Measurements from ENCODE around the gene PPP1R9B.

The PPP1R9B gene

DNA sequence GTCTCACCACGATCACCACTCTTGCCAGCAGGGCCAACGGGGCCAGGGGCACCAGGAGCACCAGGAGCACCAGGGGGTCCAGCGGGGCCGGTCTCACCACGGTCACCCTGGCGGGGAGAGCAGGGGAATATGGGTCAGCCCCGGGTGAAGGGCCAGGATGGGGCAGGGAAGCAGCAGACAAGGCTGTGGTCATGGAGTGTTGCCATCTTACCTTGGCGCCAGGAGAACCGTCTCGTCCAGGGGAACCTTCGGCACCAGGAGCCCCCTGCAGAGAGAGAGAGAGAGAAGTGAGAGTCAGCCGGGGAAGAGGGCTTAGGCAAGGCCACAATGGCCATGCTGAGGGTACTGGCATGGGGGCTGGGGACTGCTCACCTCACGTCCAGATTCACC, 38.0 kb upstream of the PPP1R9B start:
- Histone ChIP-seq H3K27ac (ENCODE audit: low read depth, low read length) (no peak overlapping the region), H3K27me3 (ENCODE audit: control insufficient read depth in 5 of 5, insufficient read depth in 4 of 5, low read length in 5 of 5) (peaks cover 24 to 45% (median 30%) of the 10 kb centered on the region in 5 donors), H3K9me3 (ENCODE audit: control insufficient read depth in 5 of 5, low read length in 5 of 5) (no peaks in the 10 kb centered on the region), H3K4me1 (ENCODE audit: control insufficient read depth in 5 of 5, insufficient read depth in 5 of 5, low read length in 5 of 5) (peaks cover 0 to 14% (median 8%) of the 10 kb centered on the region in 5 donors), H3K36me3 (ENCODE audit: control insufficient read depth in 5 of 5, insufficient read depth in 5 of 5, low read length in 5 of 5) (peaks cover 0 to 26% (median 16%) of the 10 kb centered on the region in 5 donors), H3K4me3 (ENCODE audit: low read depth in 1 of 5, low read length in 5 of 5) (no peak overlapping the region), H3K9ac (ENCODE audit: low read length in 5 of 5) (no peak overlapping the region)

DNA sequence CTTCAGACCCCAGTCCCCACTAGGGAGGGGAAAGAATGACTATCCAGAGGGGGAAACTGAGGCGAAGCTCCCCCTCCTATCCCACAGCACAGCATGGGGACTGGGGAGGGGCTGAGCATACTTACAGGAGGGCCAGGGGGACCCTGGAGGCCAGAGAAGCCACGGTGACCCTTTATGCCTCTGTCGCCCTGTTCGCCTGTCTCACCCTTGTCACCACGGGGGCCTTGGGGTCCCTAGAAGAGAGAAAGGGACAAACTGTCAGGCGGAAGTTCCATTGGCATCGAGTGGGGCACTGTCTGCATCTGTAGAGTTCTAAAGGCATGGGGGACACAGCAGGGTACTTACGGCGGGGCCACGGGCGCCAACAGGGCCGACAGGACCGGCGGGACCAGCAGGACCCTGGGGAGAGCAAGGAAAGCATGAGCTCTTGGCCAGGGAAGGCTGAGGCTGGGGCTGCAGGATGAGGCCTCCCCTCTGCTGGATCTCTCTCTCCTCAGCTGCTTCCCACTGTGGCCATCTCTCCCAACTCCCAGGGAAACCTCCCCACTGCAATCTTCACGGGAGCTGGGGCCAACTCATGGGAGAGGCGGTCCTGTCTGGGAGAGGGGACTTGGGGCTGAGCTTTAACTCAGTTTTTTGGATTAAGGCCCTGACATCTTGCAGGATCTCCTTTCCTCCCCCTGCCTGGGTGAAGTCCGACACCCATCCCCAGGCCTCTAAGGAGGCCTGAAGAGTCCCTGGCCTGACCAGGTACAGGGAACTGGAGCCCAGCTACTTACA, 37.5 kb upstream of the PPP1R9B start:
- Histone ChIP-seq H3K9me3 (ENCODE audit: control insufficient read depth in 5 of 5, low read length in 5 of 5) (no peaks in the 10 kb centered on the region), H3K36me3 (ENCODE audit: control insufficient read depth in 5 of 5, insufficient read depth in 5 of 5, low read length in 5 of 5) (peaks cover 0 to 25% (median 13%) of the 10 kb centered on the region in 5 donors), H3K4me3 (ENCODE audit: low read depth in 1 of 5, low read length in 5 of 5) (no peak overlapping the region), H3K4me1 (ENCODE audit: control insufficient read depth in 5 of 5, insufficient read depth in 5 of 5, low read length in 5 of 5) (peaks cover 0 to 15% (median 10%) of the 10 kb centered on the region in 5 donors), H3K9ac (ENCODE audit: low read length in 5 of 5) (no peak overlapping the region), H3K27me3 (ENCODE audit: control insufficient read depth in 5 of 5, insufficient read depth in 4 of 5, low read length in 5 of 5) (peaks cover 25 to 49% (median 30%) of the 10 kb centered on the region in 5 donors), H3K27ac (ENCODE audit: low read depth, low read length) (no peak overlapping the region)

DNA sequence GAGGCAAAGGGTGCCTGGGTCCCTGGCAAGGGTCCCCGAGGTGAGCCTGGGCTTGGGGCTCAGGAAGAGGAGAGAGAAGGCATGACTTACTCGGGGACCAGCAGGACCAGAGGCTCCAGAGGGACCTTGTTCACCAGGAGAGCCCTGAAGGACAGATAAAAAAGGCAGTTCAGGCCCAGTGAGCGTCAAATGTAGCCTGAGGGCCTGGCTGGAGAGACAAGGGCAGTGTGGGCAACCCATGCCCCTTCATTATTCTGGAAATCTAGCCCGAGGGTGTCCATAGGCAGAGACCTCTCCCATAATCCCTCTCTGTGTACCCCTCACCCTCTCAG, 36.9 kb upstream of the PPP1R9B start:
- H3K4me3 ChIP-seq (ENCODE audit: low read depth in 1 of 5, low read length in 5 of 5): no peak overlapping the region
- H3K9ac ChIP-seq (ENCODE audit: low read length in 5 of 5): no peak overlapping the region
- H3K27me3 ChIP-seq (ENCODE audit: control insufficient read depth in 5 of 5, insufficient read depth in 4 of 5, low read length in 5 of 5): peaks cover 25 to 49% (median 30%) of the 10 kb centered on the region in 5 donors
- H3K4me1 ChIP-seq (ENCODE audit: control insufficient read depth in 5 of 5, insufficient read depth in 5 of 5, low read length in 5 of 5): peaks cover 0 to 15% (median 10%) of the 10 kb centered on the region in 5 donors
- H3K9me3 ChIP-seq (ENCODE audit: control insufficient read depth in 5 of 5, low read length in 5 of 5): no peaks in the 10 kb centered on the region
- no peak overlapping the region for H3K27ac ChIP-seq (ENCODE audit: low read depth, low read length)
- H3K36me3 ChIP-seq (ENCODE audit: control insufficient read depth in 5 of 5, insufficient read depth in 5 of 5, low read length in 5 of 5): peaks cover 0 to 21% (median 12%) of the 10 kb centered on the region in 5 donors

DNA sequence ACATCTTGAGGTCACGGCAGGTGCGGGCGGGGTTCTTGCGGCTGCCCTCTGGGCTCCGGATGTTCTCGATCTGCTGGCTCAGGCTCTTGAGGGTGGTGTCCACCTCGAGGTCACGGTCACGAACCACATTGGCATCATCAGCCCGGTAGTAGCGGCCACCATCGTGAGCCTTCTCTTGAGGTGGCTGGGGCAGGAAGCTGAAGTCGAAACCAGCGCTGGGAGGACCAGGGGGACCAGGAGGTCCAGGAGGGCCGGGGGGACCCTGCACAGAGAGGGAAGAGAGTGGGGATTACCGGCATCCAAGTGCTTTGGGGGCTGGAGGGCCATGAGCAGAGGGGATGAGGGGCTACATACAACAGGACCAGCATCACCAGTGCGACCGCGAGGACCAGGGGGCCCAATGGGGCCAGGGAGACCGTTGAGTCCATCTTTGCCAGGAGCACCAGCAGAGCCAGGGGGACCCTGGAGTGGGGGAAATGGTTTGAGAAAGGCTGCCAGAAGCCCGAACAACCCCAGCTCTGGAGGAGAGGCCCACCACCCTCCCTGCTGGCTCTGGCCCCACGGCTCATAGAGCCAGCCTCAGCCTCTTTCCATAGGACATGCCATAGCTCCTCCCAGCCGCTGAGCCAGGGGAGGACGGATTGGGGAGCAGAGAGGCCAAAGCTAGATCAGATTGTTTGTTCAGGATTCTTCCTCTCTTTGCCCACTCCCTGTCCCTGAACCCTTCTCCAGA, 36.4 kb upstream of the PPP1R9B start:
- no peak overlapping the region for H3K27ac ChIP-seq (ENCODE audit: low read depth, low read length)
- H3K9ac ChIP-seq (ENCODE audit: low read length in 5 of 5): no peak overlapping the region
- H3K4me3 ChIP-seq (ENCODE audit: low read depth in 1 of 5, low read length in 5 of 5): no peak overlapping the region
- no peaks in the 10 kb centered on the region for H3K9me3 ChIP-seq (ENCODE audit: control insufficient read depth in 5 of 5, low read length in 5 of 5)
- peaks cover 24 to 53% (median 30%) of the 10 kb centered on the region in 5 donors for H3K27me3 ChIP-seq (ENCODE audit: control insufficient read depth in 5 of 5, insufficient read depth in 4 of 5, low read length in 5 of 5)
- peaks cover 0 to 15% (median 10%) of the 10 kb centered on the region in 5 donors for H3K4me1 ChIP-seq (ENCODE audit: control insufficient read depth in 5 of 5, insufficient read depth in 5 of 5, low read length in 5 of 5)
- H3K36me3 ChIP-seq (ENCODE audit: control insufficient read depth in 5 of 5, insufficient read depth in 5 of 5, low read length in 5 of 5): peaks cover 0 to 21% (median 10%) of the 10 kb centered on the region in 5 donors

DNA sequence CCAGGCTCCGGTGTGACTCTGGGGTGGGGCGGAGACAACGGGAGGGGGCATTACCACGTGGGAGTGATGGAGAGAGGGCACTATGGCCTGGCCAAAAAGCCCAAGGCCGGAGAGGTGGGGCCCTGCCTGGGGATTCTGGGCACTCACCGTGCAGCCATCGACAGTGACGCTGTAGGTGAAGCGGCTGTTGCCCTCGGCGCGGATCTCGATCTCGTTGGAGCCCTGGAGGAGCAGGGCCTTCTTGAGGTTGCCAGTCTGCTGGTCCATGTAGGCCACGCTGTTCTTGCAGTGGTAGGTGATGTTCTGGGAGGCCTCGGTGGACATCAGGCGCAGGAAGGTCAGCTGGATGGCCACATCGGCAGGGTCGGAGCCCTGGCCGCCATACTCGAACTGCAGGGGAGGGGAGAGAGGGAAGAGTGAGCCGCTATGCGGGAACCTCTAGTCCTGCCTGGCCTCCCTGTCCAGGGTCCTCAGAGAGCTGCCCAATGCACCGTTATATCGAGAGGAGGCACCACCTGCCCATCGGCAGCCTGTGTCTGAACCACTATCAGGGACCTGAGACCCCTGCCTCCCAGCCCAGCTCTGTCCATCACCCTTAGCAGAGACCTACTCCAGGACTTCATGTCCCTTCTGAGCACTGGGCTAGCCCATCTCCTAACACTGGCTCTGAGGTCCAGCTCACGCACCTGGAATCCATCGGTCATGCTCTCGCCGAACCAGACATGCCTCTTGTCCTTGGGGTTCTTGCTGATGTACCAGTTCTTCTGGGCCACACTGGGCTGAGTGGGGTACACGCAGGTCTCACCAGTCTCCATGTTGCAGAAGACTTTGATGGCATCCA, 35.4 kb upstream of the PPP1R9B start:
- Histone ChIP-seq H3K4me1 (ENCODE audit: control insufficient read depth in 5 of 5, insufficient read depth in 5 of 5, low read length in 5 of 5) (peaks cover 0 to 20% (median 10%) of the 10 kb centered on the region in 5 donors), H3K27ac (ENCODE audit: low read depth, low read length) (no peak overlapping the region), H3K9ac (ENCODE audit: low read length in 5 of 5) (no peak overlapping the region), H3K27me3 (ENCODE audit: control insufficient read depth in 5 of 5, insufficient read depth in 4 of 5, low read length in 5 of 5) (peaks cover 18 to 55% (median 30%) of the 10 kb centered on the region in 5 donors), H3K4me3 (ENCODE audit: low read depth in 1 of 5, low read length in 5 of 5) (no peak overlapping the region), H3K36me3 (ENCODE audit: control insufficient read depth in 5 of 5, insufficient read depth in 5 of 5, low read length in 5 of 5) (peaks cover 0 to 21% (median 9%) of the 10 kb centered on the region in 5 donors), H3K9me3 (ENCODE audit: control insufficient read depth in 5 of 5, low read length in 5 of 5) (no peaks in the 10 kb centered on the region)

DNA sequence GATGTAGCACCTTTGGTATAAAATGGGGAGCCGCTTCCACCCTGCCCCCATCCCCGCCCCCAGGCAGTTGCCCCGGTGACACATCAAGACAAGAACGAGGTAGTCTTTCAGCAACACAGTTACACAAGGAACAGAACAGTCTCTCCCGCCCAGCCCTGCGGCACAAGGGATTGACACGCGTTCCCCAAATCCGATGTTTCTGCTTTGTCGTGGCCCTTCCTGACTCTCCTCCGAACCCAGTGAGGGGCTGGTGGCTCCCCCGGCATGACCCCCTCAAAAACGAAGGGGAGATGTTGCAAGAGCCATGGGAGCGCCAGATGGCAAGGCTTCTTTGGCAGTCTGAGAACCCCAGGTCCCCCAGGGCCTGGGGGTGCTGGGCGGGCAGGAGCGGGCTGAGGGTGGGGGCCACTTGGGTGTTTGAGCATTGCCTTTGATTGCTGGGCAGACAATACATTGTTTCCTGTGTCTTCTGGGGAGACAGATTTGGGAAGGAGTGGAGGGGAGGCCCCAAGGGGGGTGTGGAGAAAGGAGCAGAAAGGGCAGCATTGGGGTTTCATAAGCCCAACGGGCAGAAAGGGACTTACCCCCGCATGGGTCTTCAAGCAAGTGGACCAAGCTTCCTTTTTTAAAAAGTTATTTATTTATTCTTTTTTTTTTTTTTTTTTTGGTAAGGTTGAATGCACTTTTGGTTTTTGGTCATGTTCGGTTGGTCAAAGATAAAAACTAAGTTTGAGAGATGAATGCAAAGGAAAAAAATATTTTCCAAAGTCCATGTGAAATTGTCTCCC, 34.3 kb upstream of the PPP1R9B start:
- Histone ChIP-seq H3K27me3 (ENCODE audit: control insufficient read depth in 5 of 5, insufficient read depth in 4 of 5, low read length in 5 of 5) (peaks cover 17 to 51% (median 27%) of the 10 kb centered on the region in 5 donors), H3K9me3 (ENCODE audit: control insufficient read depth in 5 of 5, low read length in 5 of 5) (no peaks in the 10 kb centered on the region), H3K4me1 (ENCODE audit: control insufficient read depth in 5 of 5, insufficient read depth in 5 of 5, low read length in 5 of 5) (peaks cover 0 to 20% (median 10%) of the 10 kb centered on the region in 5 donors), H3K9ac (ENCODE audit: low read length in 5 of 5) (no peak overlapping the region), H3K36me3 (ENCODE audit: control insufficient read depth in 5 of 5, insufficient read depth in 5 of 5, low read length in 5 of 5) (peaks cover 0 to 16% (median 7%) of the 10 kb centered on the region in 5 donors), H3K4me3 (ENCODE audit: low read depth in 1 of 5, low read length in 5 of 5) (no peak overlapping the region), H3K27ac (ENCODE audit: low read depth, low read length) (no peak overlapping the region)

DNA sequence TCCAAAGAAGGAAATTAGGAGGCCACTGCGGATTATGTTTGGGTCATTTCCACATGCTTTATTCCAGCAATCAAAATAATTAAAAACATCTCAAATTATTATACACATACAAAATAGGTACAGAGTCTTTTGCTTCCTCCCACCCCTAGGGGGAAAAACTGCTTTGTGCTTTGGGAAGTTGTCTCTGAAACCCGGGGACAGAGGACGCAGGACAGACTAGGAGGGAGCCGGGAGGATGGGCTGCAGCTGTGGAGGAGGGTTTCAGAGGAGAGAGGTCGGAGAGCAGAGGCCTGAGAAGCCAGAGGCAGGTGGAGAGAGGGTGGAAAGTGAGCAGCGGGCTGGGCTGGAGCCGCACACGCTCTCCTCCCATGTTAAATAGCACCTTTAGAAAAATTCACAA, 33.6 kb upstream of the PPP1R9B start:
- Histone ChIP-seq H3K27me3 (ENCODE audit: control insufficient read depth in 5 of 5, insufficient read depth in 4 of 5, low read length in 5 of 5) (peaks cover 11 to 44% (median 26%) of the 10 kb centered on the region in 5 donors), H3K27ac (ENCODE audit: low read depth, low read length) (no peak overlapping the region), H3K36me3 (ENCODE audit: control insufficient read depth in 5 of 5, insufficient read depth in 5 of 5, low read length in 5 of 5) (peaks cover 0 to 11% (median 7%) of the 10 kb centered on the region in 5 donors), H3K4me1 (ENCODE audit: control insufficient read depth in 5 of 5, insufficient read depth in 5 of 5, low read length in 5 of 5) (peaks cover 0 to 20% (median 9%) of the 10 kb centered on the region in 5 donors), H3K4me3 (ENCODE audit: low read depth in 1 of 5, low read length in 5 of 5) (no peak overlapping the region), H3K9ac (ENCODE audit: low read length in 5 of 5) (no peak overlapping the region), H3K9me3 (ENCODE audit: control insufficient read depth in 5 of 5, low read length in 5 of 5) (no peaks in the 10 kb centered on the region)

DNA sequence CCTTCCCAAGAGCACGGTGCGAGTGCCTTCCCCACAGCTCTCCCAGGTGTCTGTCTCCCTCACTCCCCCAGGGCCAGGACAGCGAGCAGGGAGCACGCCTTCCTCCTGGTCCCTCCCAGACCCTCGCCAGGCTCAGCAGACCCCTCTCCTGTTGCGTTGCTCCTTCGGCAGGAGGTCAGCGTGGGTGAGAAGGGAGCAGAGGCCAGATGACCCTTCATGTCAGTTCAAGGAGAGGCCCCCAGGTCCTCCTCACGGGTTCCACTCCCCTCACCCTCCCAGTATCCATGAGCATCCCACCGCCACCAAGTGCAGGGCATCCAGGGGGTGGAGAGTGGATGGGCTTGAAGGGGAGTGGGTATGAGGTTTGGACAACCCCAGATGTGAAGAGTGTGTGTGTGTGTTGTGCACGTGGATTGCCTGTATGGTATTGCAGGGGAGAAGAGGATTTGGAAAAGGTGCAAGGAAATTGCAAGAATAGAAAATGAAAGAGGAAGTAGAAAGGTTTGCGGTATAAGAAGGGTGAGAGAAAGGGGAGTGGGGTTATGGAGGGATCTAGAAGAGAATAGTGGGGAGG, 33.0 kb upstream of the PPP1R9B start:
- Histone ChIP-seq H3K27me3 (ENCODE audit: control insufficient read depth in 5 of 5, insufficient read depth in 4 of 5, low read length in 5 of 5) (peaks cover 11 to 40% (median 25%) of the 10 kb centered on the region in 5 donors), H3K27ac (ENCODE audit: low read depth, low read length) (no peak overlapping the region), H3K36me3 (ENCODE audit: control insufficient read depth in 5 of 5, insufficient read depth in 5 of 5, low read length in 5 of 5) (peaks cover 0 to 10% (median 7%) of the 10 kb centered on the region in 5 donors), H3K4me3 (ENCODE audit: low read depth in 1 of 5, low read length in 5 of 5) (no peak overlapping the region), H3K9ac (ENCODE audit: low read length in 5 of 5) (no peak overlapping the region), H3K9me3 (ENCODE audit: control insufficient read depth in 5 of 5, low read length in 5 of 5) (no peaks in the 10 kb centered on the region), H3K4me1 (ENCODE audit: control insufficient read depth in 5 of 5, insufficient read depth in 5 of 5, low read length in 5 of 5) (peaks cover 0 to 23% (median 9%) of the 10 kb centered on the region in 5 donors)

Measured in subcutaneous abdominal adipose tissue (tissue), 5 donors.